ENCODE measurements around the gene CLEC16A.

CLEC16A gene

GRCh38 chr16:11047939-11048800, 103.8 kb downstream of the CLEC16A start:
- no peak for DNase-seq

DNA sequence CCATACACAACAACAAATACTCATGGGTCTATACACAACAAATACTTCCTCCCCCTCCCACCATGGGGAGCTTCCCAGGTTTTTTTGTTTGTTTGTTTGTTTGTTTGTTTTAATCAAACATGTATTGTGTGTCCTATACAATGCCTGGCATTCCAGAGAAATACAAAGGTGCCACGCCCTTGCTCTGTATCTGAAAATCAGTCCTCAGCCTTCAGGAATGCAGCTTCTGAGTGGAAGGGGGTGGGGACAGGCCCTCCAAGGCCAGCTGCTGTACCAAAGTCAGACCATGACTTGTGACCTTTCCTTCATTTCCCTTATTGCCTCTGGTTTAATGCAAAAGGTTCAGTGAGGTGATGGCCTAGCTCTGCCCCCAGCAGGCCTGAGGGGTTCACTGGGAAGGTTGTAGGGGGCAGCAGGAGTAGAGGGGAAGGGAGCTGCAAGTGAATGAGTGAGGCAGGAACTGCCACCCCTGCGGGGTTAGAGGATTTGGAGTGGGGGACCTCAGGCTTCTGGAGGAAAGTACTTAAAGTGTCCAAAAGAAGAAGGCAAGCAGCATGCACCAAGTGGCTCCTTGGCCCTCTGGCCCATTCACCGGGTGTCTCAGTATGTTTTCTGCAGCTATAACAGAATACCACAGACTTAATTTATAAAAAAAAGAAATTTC, 105.2 kb downstream of the CLEC16A start:
- no peak for DNase-seq

DNA sequence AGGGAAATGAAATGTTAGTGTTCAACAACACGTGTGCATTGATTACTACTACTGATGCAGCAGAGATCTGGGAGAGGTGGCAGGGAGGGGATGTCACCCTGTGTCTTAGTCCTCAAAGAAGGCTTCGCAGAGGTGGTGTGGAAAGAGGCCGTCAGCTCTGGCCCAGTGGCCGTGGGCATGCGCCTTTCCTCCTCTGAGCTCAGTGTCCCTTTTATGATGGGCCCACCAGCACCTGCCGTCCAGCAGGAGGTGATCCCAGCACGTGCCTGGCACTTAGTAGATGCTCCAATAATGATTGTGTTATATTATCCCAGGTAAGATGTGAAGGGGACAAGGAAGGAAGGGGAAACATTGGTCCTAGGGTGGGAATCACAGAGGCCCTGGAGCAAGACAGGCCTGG, 106.2 kb downstream of the CLEC16A start:
- DNase-seq = no peak

- no peak for DNase-seq
These were observed 106.6 kb downstream of the CLEC16A start for GRCh38 chr16:11050944-11051343.

GRCh38 chr16:11051430-11051829, 107.1 kb downstream of the CLEC16A start:
- DNase-seq = no peak

DNA sequence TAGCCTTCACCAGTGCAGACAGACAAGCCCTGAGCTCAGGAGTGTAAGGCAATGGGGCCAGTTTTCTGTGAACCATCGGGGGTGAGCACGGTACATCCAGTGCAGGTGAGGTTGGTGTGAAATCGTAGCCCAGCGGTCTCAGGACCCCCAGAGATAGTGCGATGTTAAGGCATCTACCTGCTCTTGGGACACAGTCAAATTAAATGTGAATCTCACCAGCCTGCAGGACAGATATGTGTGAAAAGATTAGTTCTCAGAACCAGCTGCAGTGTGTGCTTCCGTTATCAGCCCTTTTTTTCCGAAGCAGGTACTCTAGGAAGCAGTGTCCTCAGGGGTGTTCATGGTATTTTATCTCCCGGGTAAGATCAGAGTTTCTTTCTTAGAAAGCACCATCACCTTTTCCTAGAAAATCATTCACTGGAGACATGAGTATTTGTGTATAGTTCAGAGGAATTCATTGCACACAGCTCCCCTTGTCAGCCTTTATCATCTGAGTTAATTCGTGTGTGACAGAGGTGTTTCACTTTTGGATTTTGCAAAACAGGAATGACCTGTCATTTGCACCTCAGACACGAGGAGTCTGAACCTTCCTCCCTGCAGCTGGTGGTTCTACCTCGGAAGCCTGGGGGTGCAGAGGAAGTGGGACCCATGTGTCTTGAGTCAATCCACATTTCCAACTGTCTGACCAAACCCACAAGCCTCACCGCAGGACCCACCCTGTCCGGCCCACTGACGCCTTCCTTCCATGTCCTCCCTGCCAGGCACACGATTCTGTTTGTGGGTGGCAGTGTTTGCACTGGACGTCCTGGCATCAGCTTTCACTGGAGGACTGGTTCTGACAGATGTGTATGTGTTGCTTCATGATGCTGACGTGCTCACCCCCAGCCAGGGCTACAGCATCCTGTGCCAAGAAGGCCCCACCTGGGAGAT, 107.8 kb downstream of the CLEC16A start:
- peak; percentile 96 for DNase-seq

DNA sequence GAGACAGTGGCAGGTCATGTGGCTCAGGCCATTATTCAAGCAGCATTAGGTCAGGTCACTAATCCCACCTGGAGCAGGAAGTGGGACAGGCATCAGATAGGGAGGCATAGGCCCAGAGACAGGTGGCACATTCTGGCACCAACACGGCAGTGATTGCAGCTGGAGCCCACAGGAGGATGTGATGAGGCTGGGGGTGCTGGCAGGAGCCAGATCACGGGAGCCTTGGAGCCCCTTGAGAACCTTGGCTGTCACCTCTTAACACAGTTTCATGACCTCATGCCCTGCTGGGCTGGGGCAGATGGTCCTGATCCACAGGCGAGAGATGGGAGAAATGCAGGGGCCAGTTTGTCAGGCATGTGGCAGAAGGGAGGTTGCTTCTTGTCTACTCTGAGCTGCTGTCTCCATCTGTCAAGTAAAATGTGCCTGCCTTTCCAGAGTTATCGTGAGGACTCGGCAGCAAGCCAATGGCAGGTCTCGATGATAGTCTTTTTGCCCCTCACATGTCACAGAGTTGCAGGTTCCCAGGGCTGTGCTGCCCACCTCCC, 109.6 kb downstream of the CLEC16A start:
- DNase-seq = no peak

DNA sequence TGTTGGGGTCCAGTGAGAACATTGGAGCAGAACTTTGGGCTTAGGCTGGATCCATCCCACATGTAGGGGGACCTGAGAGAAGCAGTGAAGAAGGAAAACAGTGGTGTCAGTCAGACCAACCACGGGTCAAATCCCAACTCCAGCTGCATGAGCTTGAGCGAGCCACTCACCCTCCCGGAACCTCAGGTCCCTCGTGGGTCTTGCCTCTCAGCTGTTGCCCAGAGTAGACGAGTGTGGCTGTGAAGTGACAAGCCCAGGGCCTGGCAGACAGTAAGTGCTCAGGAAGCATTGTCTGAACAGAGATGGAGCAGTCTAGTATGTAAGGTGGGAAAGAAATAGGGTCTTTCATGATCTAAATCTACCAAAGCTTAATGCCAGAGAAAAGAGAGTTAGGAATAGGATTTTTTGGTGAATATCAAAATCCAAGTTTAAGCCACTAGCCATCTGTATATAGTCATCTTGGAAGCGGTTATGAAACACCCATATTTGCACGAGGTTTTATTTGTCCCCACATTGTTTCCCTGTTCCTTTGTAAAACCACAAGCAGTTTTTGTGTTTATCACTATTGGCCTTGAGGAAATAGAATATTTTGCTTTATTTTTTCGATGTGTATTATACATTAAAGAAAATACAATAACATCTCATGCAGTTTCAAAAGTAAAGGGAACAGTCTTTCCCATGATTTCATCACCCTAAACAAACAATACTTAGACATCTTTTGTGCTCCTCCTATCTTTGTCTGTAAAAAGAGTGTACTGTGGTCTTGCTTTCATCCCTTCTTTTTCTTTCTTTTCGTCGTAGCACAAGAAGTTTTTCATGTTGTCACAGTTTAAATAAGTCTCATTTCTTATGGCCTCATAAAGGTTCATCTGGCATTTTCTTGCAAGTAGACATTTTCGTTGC, 112.0 kb downstream of the CLEC16A start:
- DNase-seq = no peak

GRCh38 chr16:11056993-11057649, 112.8 kb downstream of the CLEC16A start:
- no peak for DNase-seq

DNA sequence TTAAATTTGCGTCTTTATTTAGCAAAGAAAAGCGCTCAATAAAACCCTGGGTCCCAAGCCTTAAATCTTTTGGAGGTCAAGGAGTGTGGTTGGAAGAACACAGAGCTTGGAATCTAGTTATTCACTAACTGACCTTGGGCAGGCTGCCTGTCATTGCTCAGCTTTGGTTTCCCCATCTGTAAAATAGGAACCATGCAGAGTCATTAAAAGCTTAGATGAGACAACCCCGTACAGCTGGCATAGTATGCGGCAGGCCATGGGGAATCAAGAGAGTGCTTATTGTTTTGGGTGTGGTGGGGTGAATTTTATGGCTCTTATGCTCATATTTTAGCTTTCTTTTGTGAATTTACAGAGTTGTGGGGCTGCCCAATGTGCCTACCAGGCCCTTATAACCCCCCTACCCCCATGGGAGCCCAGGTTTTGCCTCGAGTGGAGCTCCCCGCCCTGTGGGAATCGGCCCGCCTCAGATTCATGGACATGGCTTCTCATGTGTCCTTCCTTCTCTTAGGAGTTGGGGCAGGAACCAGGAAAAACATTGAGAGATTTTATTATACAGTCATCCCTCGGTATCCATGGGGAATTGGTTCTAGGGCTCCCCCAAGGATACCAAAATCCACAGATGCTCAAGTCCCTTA, 113.5 kb downstream of the CLEC16A start:
- no peak for DNase-seq

DNA sequence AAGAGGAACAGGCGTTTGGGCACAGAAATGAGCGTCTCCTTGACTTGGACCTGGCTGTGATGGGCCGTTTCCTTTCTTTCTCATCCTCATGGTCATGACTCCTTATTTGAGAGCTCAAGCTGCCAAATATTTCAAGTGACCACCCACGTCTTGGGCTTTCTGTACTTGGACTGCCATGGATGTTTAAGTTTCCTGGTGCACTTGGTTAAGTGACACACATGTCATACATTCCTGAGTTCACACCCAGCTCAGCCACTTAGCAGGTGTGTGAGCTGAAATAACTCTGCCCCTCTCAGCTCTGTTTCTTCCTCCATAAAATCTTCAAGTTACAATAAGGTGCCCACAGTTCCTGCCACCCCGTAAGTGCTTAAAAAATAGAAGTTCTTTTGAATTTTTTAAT, 114.5 kb downstream of the CLEC16A start:
- no peak for DNase-seq

- DNase-seq = no peak
These were observed 115.2 kb downstream of the CLEC16A start for GRCh38 chr16:11059588-11059987.

GRCh38 chr16:11060364-11060763, 116.0 kb downstream of the CLEC16A start:
- no peak for DNase-seq

DNA sequence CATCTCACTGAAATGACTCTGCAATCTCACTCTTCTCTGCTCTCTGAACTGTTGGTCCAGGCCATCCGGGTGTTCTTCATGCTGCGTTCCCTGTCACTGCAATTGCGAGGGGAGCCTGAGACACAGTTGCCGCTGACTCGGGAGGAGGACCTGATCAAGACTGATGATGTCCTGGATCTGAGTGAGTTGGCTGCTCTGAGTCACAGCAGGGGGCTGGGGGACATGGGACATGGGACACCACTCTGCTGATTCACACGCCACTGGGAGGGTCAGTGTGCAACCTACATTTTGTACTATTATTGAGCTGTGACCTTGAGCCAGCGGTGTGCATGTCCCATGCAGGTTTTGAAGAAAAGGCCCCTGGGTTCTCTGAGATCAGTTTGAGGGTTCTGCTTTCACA, 116.5 kb downstream of the CLEC16A start:
- DNase-seq = no peak

DNA sequence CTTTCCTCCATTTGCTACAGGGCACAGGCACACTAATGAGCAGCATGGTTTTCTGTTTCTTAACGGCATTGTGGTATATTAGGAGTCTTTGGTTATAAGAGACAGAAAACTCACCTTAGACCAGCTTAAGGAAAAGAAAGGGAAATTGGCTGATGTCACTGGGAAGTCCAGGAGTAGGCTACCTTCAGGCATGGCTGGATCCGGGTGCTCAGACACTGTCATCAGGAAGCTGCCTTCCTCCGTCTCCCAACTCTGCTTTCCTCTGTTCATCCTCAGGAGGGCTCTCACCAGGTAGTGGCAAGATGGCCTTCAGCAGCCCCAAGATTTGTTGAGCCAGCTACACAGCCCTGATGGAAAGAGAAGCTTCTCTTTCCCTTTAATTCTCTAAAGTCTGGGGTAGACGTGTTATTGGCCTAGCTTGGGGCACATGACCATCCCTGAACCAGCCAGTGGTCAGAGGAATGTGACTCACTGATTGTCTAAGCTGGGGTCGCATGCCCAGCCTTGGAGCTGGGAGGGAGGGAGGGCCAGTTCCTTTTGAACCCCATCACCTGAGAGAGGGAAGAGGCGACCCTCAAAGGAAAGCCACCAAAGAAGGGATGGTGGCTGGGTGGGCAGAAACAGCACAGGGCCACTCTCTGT, 117.4 kb downstream of the CLEC16A start:
- DNase-seq = no peak

GRCh38 chr16:11063448-11064201, 119.3 kb downstream of the CLEC16A start:
- no peak for DNase-seq

DNA sequence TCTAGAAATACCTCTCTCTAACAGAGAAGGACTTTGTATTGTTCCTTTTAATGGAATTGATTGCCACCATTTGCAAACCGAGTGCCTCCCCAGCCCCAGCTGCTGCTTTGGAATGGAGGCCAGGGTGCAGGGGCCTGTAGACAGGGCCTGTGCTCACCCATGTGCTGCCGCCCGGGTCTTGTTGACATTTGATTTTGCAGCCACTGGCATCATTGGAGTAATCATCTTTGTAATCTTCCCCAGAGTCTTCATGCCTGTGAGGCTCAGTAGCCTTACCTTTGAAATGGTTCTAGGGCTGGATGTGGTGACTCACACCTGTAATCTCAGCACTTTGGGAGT, 119.8 kb downstream of the CLEC16A start:
- no peak for DNase-seq

DNA sequence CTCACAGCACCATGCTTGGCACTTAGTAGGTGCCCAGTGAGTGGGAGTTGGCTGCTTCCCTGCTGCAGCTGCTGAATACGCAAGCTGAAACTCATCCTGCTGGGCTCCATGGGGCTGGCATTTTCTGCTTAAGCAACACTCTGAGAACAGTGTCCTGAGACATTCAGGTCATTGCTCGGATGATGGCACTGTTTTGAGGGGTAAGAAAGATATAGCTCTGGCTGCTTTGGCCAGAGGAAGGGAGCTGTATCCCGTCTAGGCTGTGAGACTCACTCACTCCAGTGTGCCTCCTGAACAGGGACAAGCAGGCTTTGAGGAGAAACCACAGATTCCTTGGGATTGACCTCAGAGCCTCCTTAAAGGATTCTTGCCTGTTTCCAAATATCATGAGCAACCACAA, 120.5 kb downstream of the CLEC16A start:
- DNase-seq = no peak

GRCh38 chr16:11066261-11066870, 122.0 kb downstream of the CLEC16A start:
- DNase-seq = no peak
